Measurements from ENCODE around the gene CTNNA2.
"Not testable (repeated sequence)": the region's sequence is repeated elsewhere in the genome, so short reads cannot be mapped to it uniquely, and the experiment has no call there.

Gene CTNNA2

DNA sequence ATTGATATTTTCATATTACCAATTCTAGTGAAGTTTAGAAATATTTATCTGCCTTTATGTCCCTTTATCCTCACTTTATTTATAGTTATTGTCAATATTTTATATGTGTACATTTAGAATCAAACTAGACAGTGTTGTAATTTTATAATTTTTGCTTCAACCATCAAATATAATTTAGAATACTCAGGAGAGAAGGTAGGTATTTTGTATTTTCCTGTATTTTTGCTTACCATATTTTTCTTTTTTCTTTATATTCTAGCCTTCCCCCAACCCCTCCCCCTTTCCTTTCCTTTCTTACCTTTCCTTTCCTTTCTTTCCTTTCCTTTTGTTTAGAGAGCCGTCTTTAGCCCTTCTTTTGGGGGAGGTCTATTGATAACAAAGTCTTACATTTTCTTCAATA lies 651.5 kb downstream of the CTNNA2 start:
- no peak for DNase-seq

GRCh38 chr2:80166483-80167171 lies 653.8 kb downstream of the CTNNA2 start:
- DNase-seq = no peak

GRCh38 chr2:80167284-80167808 lies 654.5 kb downstream of the CTNNA2 start:
- DNase-seq = no peak

- DNase-seq = no peak
Observed at GRCh38 chr2:80168037-80168436, 655.2 kb downstream of the CTNNA2 start.

DNA sequence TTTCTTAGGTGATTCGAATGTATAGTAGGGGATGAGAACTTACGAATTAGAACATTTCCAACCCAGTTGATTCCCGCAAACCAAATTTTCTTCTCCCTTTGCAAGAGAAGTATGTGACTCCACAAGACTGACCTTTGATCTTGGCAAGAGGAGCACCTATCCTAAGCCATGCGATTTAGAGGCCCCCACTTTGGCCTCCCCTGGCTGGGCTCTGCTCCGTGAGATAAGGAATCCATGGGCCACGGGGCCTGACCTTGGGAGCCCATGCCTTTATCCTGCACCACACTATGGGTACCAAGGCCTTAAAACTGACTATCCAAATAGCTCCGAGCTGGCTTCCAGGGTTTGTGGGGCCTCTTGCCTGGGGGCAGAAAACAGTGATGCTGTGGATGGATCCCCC lies 656.0 kb downstream of the CTNNA2 start:
- no peak for DNase-seq

- no peak for DNase-seq
Observed at GRCh38 chr2:80169811-80170594, 657.2 kb downstream of the CTNNA2 start.

DNA sequence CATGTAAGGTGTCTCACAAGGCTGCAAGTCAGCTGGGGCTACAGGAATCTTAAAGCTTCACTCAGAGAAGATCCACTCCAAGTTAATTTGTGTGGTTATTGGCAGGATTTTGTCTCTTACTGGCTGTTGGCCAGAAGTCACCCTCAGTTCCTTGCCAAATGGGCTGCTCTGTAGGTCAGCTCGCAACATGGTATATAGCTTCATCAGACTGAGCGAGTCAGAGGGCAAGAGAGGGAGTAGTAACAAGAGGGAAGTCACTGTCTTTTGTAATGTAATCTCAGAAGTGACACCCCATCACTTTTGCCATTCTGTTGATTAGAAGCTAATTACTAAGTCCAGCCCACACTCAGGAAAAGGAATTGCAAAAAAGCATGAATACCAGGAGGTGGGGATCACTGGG lies 672.2 kb downstream of the CTNNA2 start:
- DNase-seq = no peak

GRCh38 chr2:80186262-80186661 lies 673.4 kb downstream of the CTNNA2 start:
- DNase-seq = no peak

DNA sequence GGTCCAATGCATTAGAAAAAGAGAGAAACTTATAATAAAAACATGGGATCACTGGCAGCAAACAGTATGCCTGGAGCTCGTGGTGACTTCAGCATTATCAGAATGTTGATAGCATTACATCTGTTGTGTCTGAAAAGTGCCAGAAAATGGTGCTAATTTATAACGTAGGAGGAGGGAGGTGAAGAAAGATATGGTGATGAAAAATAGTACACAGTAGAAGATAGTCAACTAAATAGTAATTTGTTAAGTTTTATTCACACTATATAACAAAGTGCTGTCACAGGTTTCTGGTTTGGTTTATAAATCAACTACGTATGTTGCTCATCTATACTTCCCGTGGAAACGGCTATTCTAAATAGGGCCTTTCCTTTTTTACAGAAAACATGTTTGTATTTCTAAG lies 674.3 kb downstream of the CTNNA2 start:
- no peak for DNase-seq

- no peak for DNase-seq
Observed at GRCh38 chr2:80190166-80190565, 677.3 kb downstream of the CTNNA2 start.

GRCh38 chr2:80193566-80193965 lies 680.7 kb downstream of the CTNNA2 start:
- DNase-seq = no peak

DNA sequence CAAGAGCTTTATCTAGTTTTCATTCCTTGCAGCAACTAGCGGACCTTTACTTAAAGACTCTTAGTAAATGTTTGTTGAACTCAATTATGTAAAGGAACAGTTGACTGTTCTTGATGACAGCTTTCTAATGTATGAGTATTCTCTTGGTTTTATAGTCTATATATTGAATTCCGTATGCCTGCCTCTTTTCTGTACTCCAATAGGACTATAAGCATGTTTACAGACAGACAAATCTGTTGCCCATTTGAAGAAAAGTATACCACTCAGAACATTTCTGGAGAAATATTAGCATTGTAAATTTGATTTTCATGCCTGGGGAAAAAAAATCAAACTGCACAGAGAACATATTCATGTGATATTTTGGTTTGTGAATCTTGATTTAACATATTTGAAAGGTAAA lies 682.2 kb downstream of the CTNNA2 start:
- no peak for DNase-seq

DNA sequence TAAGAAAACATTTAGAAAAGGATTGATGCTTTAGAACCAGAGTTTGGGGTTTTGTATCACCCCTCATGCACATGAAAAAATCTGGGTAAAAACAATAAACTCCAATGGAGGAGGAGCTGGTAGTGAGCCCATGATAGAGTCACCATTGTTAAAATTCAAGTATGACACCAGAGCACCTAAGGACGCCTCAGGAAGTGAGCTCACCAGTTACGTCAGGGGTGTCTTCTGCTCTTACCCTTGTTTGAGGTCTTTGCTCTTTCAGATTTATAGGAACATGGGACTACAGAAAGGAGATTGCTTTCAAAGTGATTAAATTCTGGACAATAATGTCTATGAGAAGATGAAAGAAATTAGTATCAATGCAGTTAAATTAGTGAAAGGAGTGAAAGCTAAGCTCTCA lies 685.2 kb downstream of the CTNNA2 start:
- no peak for DNase-seq

DNA sequence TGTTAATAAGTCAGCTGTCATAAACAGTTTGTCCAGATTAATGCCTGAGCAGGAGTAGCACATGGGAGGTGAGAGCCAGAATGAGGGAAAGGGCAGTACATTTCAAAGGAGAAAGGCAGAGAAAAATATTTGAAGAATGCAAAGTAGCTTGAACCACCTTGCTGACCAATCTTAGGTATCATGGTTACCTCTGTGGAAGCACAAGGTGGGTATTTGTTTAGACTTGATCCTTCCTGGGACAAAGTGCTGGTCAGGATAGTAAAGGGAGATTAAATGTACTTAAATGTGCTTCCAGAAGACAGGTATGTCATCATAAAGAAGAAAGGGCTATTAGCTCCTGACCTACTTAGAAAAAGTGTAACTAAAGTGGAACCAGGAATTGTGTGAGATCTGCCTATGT lies 686.7 kb downstream of the CTNNA2 start:
- no peak for DNase-seq

DNA sequence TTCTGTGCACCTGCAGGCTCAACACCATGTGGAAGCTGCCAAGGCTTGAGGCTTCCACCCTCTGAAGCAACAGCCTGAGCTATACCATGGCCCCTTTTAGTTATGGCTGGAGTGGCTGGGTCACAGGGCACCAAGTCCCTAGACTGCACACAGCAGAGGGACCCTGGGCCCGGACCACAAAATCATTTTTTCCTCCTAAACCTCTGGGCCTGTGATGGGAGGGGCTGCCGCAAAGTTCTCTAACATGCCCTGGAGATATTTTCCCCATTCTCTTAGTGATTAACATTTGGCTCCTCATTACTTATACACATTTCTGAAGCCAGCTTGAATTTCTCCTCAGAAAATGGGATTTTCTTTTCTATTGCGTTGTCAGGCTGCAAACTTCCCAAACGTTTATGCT lies 691.1 kb downstream of the CTNNA2 start:
- not testable (repeated sequence) for DNase-seq

DNA sequence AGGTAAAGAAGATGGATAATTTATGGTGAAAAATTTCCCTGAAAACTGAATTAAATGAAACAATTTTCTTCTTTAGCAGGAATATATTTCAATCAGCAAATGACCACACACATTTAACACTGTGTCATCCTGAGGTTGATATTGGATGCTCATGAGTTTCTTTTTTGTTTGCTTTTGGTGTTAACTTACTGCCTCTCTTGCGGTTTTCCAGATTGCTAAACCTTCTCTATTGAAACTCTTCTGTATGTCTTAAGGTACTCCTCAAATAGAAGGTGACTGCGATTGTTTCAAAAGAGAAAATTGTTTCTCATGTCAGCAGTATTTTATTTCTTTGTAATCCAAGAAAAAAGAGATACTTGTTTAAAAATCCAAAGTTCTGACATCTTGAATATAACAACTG lies 692.6 kb downstream of the CTNNA2 start:
- no peak for DNase-seq

- DNase-seq = no peak
Observed at GRCh38 chr2:80209458-80209857, 696.6 kb downstream of the CTNNA2 start.

DNA sequence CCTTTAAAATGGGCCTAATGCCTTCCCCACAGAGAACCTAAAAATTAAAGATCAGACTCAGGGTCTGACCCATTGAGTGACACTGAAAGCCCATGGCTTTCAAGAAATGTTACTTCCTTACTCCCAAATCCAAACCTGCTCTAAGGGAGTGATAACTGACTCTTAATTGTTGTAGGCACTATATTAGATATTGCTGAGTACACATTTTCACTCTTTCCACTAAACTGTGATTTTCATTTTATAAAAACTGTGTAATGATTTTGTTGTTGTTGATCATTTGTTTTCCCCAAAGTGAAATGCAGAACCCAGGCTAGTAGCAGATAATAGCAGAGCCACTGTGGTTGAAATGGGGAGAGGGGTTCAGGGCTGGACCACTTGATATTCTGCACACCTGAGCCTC lies 704.6 kb downstream of the CTNNA2 start:
- no peak for DNase-seq

- no peak for DNase-seq
Observed at GRCh38 chr2:80222644-80223043, 709.8 kb downstream of the CTNNA2 start.

DNA sequence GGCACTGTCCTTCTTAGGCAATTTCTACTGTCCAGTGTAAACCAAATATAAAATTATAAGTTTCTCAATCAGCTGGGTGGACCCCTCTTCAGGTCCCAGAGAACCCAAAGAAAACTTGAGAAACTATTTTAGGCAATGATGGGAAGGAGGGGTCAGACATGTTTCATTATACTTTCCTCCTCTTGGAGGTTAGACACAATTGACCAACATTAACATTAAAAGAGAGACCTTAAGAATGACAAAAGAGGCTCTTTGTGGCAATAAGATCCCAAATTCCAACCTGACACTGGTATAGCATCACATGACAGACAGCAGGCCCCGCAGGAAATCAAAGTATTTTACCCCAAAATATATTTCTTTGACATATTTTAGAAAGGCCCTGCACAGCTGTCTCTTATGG lies 718.6 kb downstream of the CTNNA2 start:
- DNase-seq = no peak

DNA sequence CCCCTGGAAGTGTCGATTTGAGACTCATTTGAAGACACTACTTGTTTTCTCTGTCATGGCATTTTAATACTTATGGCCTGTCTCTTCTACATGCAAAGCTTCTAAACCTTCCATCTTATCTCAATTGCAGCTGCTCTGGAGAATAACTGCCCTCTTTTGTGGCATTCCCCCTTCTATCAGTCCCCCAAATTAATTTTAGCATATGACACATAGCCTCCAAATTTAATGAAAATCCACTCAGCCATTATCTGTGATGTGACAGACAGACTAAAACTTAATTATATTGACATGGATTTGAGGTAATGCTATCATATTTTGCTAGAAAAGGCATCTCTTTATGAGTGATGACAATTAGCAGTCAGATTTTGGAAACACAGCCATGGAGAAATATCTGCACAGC lies 720.5 kb downstream of the CTNNA2 start:
- DNase-seq = no peak

DNA sequence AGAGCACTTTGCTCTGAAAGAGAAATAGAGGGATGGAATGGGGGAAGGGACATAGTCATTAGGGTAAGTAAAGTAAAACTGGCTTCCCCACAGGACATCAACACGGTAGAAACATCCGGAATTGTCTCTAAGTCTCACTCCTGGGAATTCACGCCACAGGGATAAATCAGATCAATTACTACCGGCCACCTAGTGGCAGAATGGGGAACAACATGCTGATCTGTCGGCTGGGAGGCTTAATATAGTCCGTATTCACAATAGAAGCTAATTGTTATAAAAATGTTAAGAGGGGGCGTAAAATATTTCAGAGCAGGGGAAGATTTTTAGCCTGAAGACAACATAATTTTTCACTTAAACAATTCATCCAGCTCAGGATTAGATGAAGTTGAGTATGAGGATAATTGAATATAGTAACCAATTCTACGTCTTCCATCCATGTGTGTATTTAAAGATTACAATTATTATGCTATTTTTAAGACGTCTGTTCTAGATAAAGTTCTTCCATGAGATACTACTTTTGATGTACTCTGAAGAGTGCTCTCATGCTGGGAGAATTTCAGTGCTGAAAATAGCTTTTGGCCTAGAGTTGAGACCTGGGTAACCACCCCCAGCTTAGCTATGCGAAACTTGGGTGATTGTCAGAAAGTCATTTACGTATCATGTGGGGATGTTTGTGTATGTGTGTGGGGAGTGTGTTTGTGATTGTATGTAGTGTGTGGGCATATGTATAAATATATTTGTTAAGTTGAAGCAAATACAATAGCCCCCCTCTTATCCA lies 726.0 kb downstream of the CTNNA2 start:
- peak; percentile 23 to 31 (median 29) for DNase-seq

GRCh38 chr2:80242355-80242910 lies 729.6 kb downstream of the CTNNA2 start:
- DNase-seq = no peak

Measured in suppressor macrophage treated with lipopolysaccharide for 1 hour (primary cell).